Right cardiac atrium (tissue), 5 donors: ENCODE results near the gene DSN1. TPM values are rescaled to one million over a fixed set of nuclear protein-coding genes. Genes with fewer than 3 reads are reported as not detected.

Experiments
- ATAC-seq, 2 donors: fragments of 200-7000 bp; cut with Tn5 transposase; one replicate each; pipeline versions ENCODE4 v1.8.0 to v1.9.1; 2020; ENCODE audit warnings: moderate library complexity in 2 of 2, mild to moderate bottlenecking in 1 of 2
- DNase-seq, 3 donors: peaks; one replicate each; pipeline ENCODE4 v3.0.0-alpha.2; 2020
- H3K27ac ChIP-seq: one replicate; pipeline ENCODE4 v1.5.1; 2013; ENCODE audit warnings: mild to moderate bottlenecking, low read length, control low read depth, moderate library complexity
- H3K27me3 ChIP-seq: one replicate; pipeline ENCODE4 v1.6.1; 2013; ENCODE audit not compliant: control insufficient read depth, insufficient read depth
- H3K4me1 ChIP-seq: one replicate; pipeline ENCODE4 v1.6.1; 2013; ENCODE audit warnings: low read length; ENCODE audit not compliant: control insufficient read depth, insufficient read depth
- H3K4me3 ChIP-seq: one replicate; pipeline ENCODE4 v1.5.1; 2013; ENCODE audit warnings: low read length, control low read depth
- H3K9me3 ChIP-seq: one replicate; pipeline ENCODE4 v1.6.1; 2013; ENCODE audit warnings: low read length; ENCODE audit not compliant: control insufficient read depth
- WGBS: extraction: QIAGEN DNeasy Blood & Tissue Kit; methylation state at CpG from one replicate; pipeline ENCODE4 v1.1.7; 2013; 5-methylcytosine and 5-hydroxymethylcytosine counted together
- intact Hi-C, 4 donors: fragments of 100-400 bp; cut with DNase I; formaldehyde crosslinking; loops; one replicate each; pipeline versions ENCODE4 v1.11.0 to v1.14.0; 2022 to 2023
- long read RNA-seq, 4 donors: library from polyadenylated mRNA; unstranded; transcript quantifications; one replicate each; pipeline ENCODE4 v2.0.0, GENCODE V29; 2020 to 2021
- polyA plus RNA-seq: library from polyadenylated mRNA; stranded (reverse); fragments of 200-250 nt; gene quantifications from one replicate; pipeline ENCODE4 v1.2.3, GENCODE V29; 2013
- total RNA-seq, 4 donors: library from RNA; stranded (reverse); fragmentation: NEBNext Ultra II Directional; extraction: Animal tissue kit (Norgen Biotek cat#: 25700); gene quantifications; one replicate each; pipeline ENCODE4 v1.2.1, GENCODE V29; 2021
- donor health status: healthy with polysubstance abuse.
- donor health status: DM: no; HTN: yes; CAD: no.
- donor health status: DM: no; HTN: no; CAD: no.
- donor health status: DM: no; HTN: yes; CAD: no; lungs with severe emphysema.
- donor health status: DM: yes; HTN: yes; CAD: no.

DSN1 gene
- 1 to 10 TPM; 4.9 to 7.5 (median 5.7) TPM for total RNA-seq
- 5.0 TPM for polyA plus RNA-seq
- long read RNA-seq, donor 1, partial matches to known transcripts = 1 of 13 reads
- long read RNA-seq, donor 1, other reads (novel, unspliced or antisense) = 1 of 13 reads
- long read RNA-seq, donor 2, partial matches to known transcripts = 0 of 12 reads
- long read RNA-seq, donor 2, other reads (novel, unspliced or antisense) = 2 of 12 reads
- long read RNA-seq, donor 3, transcript DSN1-203 (11 exons, 2,233 nt) = major isoform, 17 of 41 reads
- long read RNA-seq, donor 3, partial matches to known transcripts = 2 of 41 reads
- long read RNA-seq, donor 3, other reads (novel, unspliced or antisense) = 14 of 41 reads
- long read RNA-seq, donor 4, transcript DSN1-207 (10 exons, 2,129 nt) = major isoform, 5 of 9 reads
- long read RNA-seq, donor 4, partial matches to known transcripts = 0 of 9 reads
- long read RNA-seq, donor 4, other reads (novel, unspliced or antisense) = 2 of 9 reads

GRCh38 chr20:36773597-36774390, at the start of gene DSN1:
Gene DSN1, minus strand, starts transcription at chr20:36773763. Its CDS starts 2,305 bp downstream, at chr20:36771458.
- Histone ChIP-seq H3K4me3 (peak within 1 kb of the TSS; percentile 59), H3K27me3 (no peaks in the 10 kb centered on the region), H3K4me1 (peaks cover 5% of the 10 kb centered on the region), H3K27ac (peak within 1 kb of the TSS; percentile 86), H3K9me3 (no peaks in the 10 kb centered on the region)
- intact Hi-C loops = loop anchor here in 1 of 4 donors (2.0 kb wide), 1 partner anchor 89 kb away; a partner anchor contains a TSS
- DNase-seq (peak; percentile 97 to 100 (median 100)), ATAC-seq (peak; percentile 96)
- under 1% methylated on average over 61 of the region's 61 CpGs for WGBS

- H3K27me3 ChIP-seq = no peaks in the 10 kb centered on the region
- ATAC-seq (no peak), DNase-seq (no peak)
- no peaks in the 10 kb centered on the region for H3K9me3 ChIP-seq
- peaks cover 11% of the 10 kb centered on the region for H3K4me1 ChIP-seq
- 20% methylated on average over 5 of the region's 5 CpGs for WGBS
- H3K27ac ChIP-seq = no peak overlapping the region
- H3K4me3 ChIP-seq = no peak overlapping the region
- intact Hi-C loops = no loop called here
These were observed 49.6 kb upstream of the DSN1 start for GRCh38 chr20:36823121-36823520.

- H3K9me3 ChIP-seq = no peaks in the 10 kb centered on the region
- peak overlapping the region; percentile 20 for H3K27ac ChIP-seq
- WGBS = 59% methylated on average over 7 of the region's 7 CpGs
- intact Hi-C loops = no loop called here
- peak; percentile 27 to 48 for ATAC-seq
- no peak overlapping the region for H3K4me3 ChIP-seq
- peaks cover 11% of the 10 kb centered on the region for H3K4me1 ChIP-seq
- peak in 1 of 3 donors; percentile 45 for DNase-seq
- no peaks in the 10 kb centered on the region for H3K27me3 ChIP-seq
These were observed 48.4 kb upstream of the DSN1 start for GRCh38 chr20:36821964-36822437.

DNA sequence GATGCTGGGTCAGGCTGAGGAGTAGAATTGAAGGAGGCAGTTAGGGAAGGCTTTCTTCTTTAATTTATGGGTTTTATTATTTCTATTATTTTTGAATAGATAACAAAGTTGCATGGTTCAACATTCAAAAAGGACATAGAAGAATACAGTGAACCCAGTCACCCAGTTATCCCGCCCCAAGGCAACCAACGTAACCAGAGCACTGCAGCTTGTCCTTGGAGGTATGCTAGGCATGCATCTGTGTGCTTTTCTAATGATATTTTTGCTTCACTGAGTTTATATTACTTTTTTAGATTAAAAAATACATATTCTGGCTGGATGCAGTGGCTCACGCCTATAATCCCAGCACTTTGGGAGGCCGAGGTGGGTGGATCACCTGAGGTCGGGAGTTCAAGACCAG, 47.4 kb upstream of the DSN1 start:
- H3K4me1 ChIP-seq = peaks cover 11% of the 10 kb centered on the region
- no peaks in the 10 kb centered on the region for H3K9me3 ChIP-seq
- ATAC-seq = no peak
- no peak overlapping the region for H3K4me3 ChIP-seq
- intact Hi-C loops = no loop called here
- H3K27ac ChIP-seq = no peak overlapping the region
- no peak for DNase-seq
- WGBS = 82% methylated on average over 5 of the region's 5 CpGs
- H3K27me3 ChIP-seq = no peaks in the 10 kb centered on the region

DNA sequence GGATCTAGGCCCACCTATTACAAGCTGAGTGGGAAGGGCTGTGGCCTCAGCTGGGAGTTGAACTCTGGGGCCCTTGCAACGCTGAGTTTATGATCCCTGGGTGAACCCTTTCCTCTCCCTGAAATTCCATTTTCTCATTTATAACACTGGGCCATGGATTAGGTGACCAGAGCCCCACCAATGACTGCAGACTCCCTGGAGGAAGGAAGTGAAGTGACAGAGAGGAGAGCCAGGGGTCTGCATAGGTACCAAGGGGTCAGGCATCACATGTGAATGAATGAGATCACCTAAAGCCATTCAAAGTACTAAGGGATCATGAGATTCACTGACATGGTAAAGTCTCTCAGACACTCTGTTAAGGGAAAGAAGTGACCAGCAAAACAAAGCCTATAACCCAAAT, 46.5 kb upstream of the DSN1 start:
- Histone ChIP-seq H3K27me3 (no peaks in the 10 kb centered on the region), H3K4me1 (peaks cover 11% of the 10 kb centered on the region), H3K9me3 (no peaks in the 10 kb centered on the region), H3K4me3 (no peak overlapping the region), H3K27ac (no peak overlapping the region)
- ATAC-seq (no peak), DNase-seq (no peak)
- intact Hi-C loops = no loop called here
- 25% methylated on average over 1 of the region's 1 CpG for WGBS

DNA sequence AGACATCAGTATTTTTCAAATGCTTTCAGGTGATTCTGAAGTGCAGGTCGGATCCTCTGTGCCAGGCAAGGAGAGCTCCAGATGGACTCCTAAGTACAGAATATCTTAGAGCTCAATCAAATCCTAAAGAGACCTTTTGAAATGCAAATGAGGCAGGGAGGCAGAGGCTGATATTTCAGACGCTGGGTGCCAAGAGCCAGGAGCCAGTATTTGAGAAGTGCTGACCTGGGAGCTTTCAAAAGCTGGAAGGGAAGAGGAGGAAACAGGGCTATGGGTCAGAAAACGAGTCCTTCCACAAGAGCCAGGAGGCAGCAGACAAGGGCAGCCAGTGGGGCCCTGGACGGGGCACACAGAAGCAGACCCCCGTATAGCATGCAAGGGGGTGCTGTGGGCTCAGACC, 46.1 kb upstream of the DSN1 start:
- no peaks in the 10 kb centered on the region for H3K9me3 ChIP-seq
- ATAC-seq (peak in 1 of 2 donors; percentile 30), DNase-seq (no peak)
- no peaks in the 10 kb centered on the region for H3K27me3 ChIP-seq
- peaks cover 11% of the 10 kb centered on the region for H3K4me1 ChIP-seq
- WGBS = 34% methylated on average over 5 of the region's 5 CpGs
- intact Hi-C loops = loop anchor here in 2 of 4 donors (5.0 to 10.0 kb wide), 2 partner anchors 43 to 45 kb away; a partner anchor contains a TSS
- no peak overlapping the region for H3K4me3 ChIP-seq
- H3K27ac ChIP-seq = no peak overlapping the region

GRCh38 chr20:36818861-36819260, 45.3 kb upstream of the DSN1 start:
- H3K27ac ChIP-seq = no peak overlapping the region
- DNase-seq = no peak
- 52% methylated on average over 4 of the region's 4 CpGs for WGBS
- H3K27me3 ChIP-seq = no peaks in the 10 kb centered on the region
- H3K9me3 ChIP-seq = no peaks in the 10 kb centered on the region
- H3K4me1 ChIP-seq = peaks cover 11% of the 10 kb centered on the region
- ATAC-seq = no peak
- intact Hi-C loops = loop anchor here in 2 of 4 donors (5.0 to 10.0 kb wide), 2 partner anchors 43 to 46 kb away; a partner anchor contains a TSS
- H3K4me3 ChIP-seq = no peak overlapping the region

GRCh38 chr20:36818185-36818584, 44.6 kb upstream of the DSN1 start:
- intact Hi-C loops = loop anchor here in 2 of 4 donors (5.0 to 10.0 kb wide), 2 partner anchors 44 to 47 kb away; a partner anchor contains a TSS
- Histone ChIP-seq H3K4me1 (peaks cover 11% of the 10 kb centered on the region), H3K27ac (no peak overlapping the region), H3K27me3 (no peaks in the 10 kb centered on the region), H3K4me3 (no peak overlapping the region), H3K9me3 (no peaks in the 10 kb centered on the region)
- WGBS = 95% methylated on average over 1 of the region's 1 CpG
- ATAC-seq (no peak), DNase-seq (no peak)

- Histone ChIP-seq H3K9me3 (no peaks in the 10 kb centered on the region), H3K27ac (no peak overlapping the region), H3K4me3 (no peak overlapping the region), H3K27me3 (no peaks in the 10 kb centered on the region), H3K4me1 (peaks cover 11% of the 10 kb centered on the region)
- intact Hi-C loops = loop anchor here in 2 of 4 donors (5.0 to 10.0 kb wide), 2 partner anchors 45 to 47 kb away; a partner anchor contains a TSS
- DNase-seq (no peak), ATAC-seq (no peak)
- WGBS = 90% methylated on average over 3 of the region's 3 CpGs
These were observed 43.9 kb upstream of the DSN1 start for GRCh38 chr20:36817496-36817895.

GRCh38 chr20:36815454-36816091, 42.0 kb upstream of the DSN1 start:
- Histone ChIP-seq H3K9me3 (no peaks in the 10 kb centered on the region), H3K4me3 (no peak overlapping the region), H3K27ac (no peak overlapping the region), H3K4me1 (peaks cover 6% of the 10 kb centered on the region), H3K27me3 (no peaks in the 10 kb centered on the region)
- ATAC-seq (no peak), DNase-seq (peak in 1 of 3 donors; percentile 50)
- intact Hi-C loops = loop anchor here in 2 of 4 donors (5.0 to 10.0 kb wide), 2 partner anchors 47 to 49 kb away; a partner anchor contains a TSS
- WGBS = 93% methylated on average over 49 of the region's 49 CpGs
